Smooth muscle cell (in vitro differentiated cells): ENCODE data around the gene EHMT1. TPM values are rescaled to one million over a fixed set of nuclear protein-coding genes. Genes with fewer than 3 reads are reported as not detected.

Experiments
- DNase-seq: peaks from one replicate; lab custom pipeline; 2025; ENCODE audit not compliant: unreplicated experiment; lab: John Stamatoyannopoulos, UW
- H2AFZ ChIP-seq: fragments of 200-600 bp; sonication (generic); 2 replicates; pipeline ENCODE4 v1.6.0; 2016; ENCODE audit warnings: antibody characterized with exemption, low read depth, mild to moderate bottlenecking
- H3F3A ChIP-seq: fragments of 200-600 bp; sonication (generic); 2 replicates; pipeline ENCODE4 v1.6.0; 2017; ENCODE audit warnings: antibody characterized with exemption, low read depth
- H3K27ac ChIP-seq: fragments of 200-600 bp; sonication (generic); 2 replicates; pipeline ENCODE4 v1.5.1; 2016; ENCODE audit warnings: low read depth, mild to moderate bottlenecking
- H3K27me3 ChIP-seq: fragments of 200-600 bp; sonication (generic); 2 replicates; pipeline ENCODE4 v1.6.1; 2016; ENCODE audit warnings: low read depth, mild to moderate bottlenecking
- H3K36me3 ChIP-seq: fragments of 200-600 bp; sonication (generic); 2 replicates; pipeline ENCODE4 v1.5.1; 2016; ENCODE audit warnings: low read depth
- H3K4me1 ChIP-seq: fragments of 200-600 bp; sonication (generic); 2 replicates; pipeline ENCODE4 v1.5.1; 2016; ENCODE audit warnings: low read depth
- H3K4me2 ChIP-seq: fragments of 200-600 bp; sonication (generic); 2 replicates; pipeline ENCODE4 v1.6.0; 2016; ENCODE audit warnings: mild to moderate bottlenecking
- H3K4me3 ChIP-seq: fragments of 200-600 bp; sonication (generic); 2 replicates; pipeline ENCODE4 v1.5.1; 2016; ENCODE audit warnings: mild to moderate bottlenecking
- H3K79me2 ChIP-seq: fragments of 200-600 bp; sonication (generic); 2 replicates; pipeline ENCODE4 v1.6.0; 2016; ENCODE audit warnings: low read depth, mild to moderate bottlenecking
- H3K9ac ChIP-seq: fragments of 200-600 bp; sonication (generic); 2 replicates; pipeline ENCODE4 v1.6.0; 2016; ENCODE audit warnings: low read depth
- H3K9me3 ChIP-seq: fragments of 200-600 bp; sonication (generic); replicated peaks from 2 replicates; pipeline ENCODE4 v1.5.1; 2016; ENCODE audit warnings: low read depth
- H4K20me1 ChIP-seq: fragments of 200-600 bp; sonication (generic); 2 replicates; pipeline ENCODE4 v1.6.0; 2016; ENCODE audit warnings: low read depth
- CTCF ChIP-seq: fragments of 200-600 bp; sonication (generic); IDR thresholded peaks from 2 replicates; pipeline ENCODE4 v1.5.1; 2017; ENCODE audit warnings: borderline replicate concordance, mild to moderate bottlenecking, antibody characterized with exemption; ENCODE audit not compliant: insufficient read depth, poor library complexity, severe bottlenecking
- WGBS: methylation state at CpG from one replicate; pipeline ENCODE4 v1.1.7; 2016; ENCODE audit warnings: low lambda C conversion rate; 5-methylcytosine and 5-hydroxymethylcytosine counted together
- polyA plus RNA-seq: library from polyadenylated mRNA; unstranded; fragments of >200 nt; fragmentation: Nextera tagmentation; extraction: Ambion mirVana; gene quantifications from 2 replicates; pipeline ENCODE4 v1.2.1, GENCODE V29; 2016
- total RNA-seq: library from RNA; depleted of rRNA; stranded (reverse); fragments of >200 nt; gene quantifications from 2 replicates; pipeline ENCODE4 v1.2.3, GENCODE V29; 2014

EHMT1 gene
- total and polyA plus RNA-seq, 2 experiments from 2014 or later = 23.1 to 34.1 TPM

- peak overlapping the region; percentile 64 for H3K27ac ChIP-seq
- peaks cover 14% of the 10 kb centered on the region for H3K36me3 ChIP-seq
- no peaks in the 10 kb centered on the region for H3K27me3 ChIP-seq
- no peak for DNase-seq
- H3K9me3 ChIP-seq = no peaks in the 10 kb centered on the region
- H3K79me2 ChIP-seq = peaks cover 9% of the 10 kb centered on the region
- H4K20me1 ChIP-seq = peaks cover 8% of the 10 kb centered on the region
- no peak overlapping the region for H3K4me3 ChIP-seq
- H3K4me1 ChIP-seq = no peaks in the 10 kb centered on the region
- no peak for TF ChIP-seq CTCF
- WGBS = 85% methylated on average over 10 of the region's 10 CpGs
- no peaks in the 10 kb centered on the region for H3F3A ChIP-seq
- H2AFZ ChIP-seq = no peak overlapping the region
- H3K9ac ChIP-seq = no peak overlapping the region
- peak overlapping the region; percentile 73 for H3K4me2 ChIP-seq
These were observed 138.3 kb downstream of the EHMT1 start for GRCh38 chr9:137757139-137757538.

- no peak overlapping the region for H2AFZ ChIP-seq
- H4K20me1 ChIP-seq = peaks cover 8% of the 10 kb centered on the region
- H3K27me3 ChIP-seq = no peaks in the 10 kb centered on the region
- no peaks in the 10 kb centered on the region for H3K4me1 ChIP-seq
- H3K27ac ChIP-seq = peak overlapping the region; percentile 64
- no peak overlapping the region for H3K4me3 ChIP-seq
- H3K79me2 ChIP-seq = peaks cover 11% of the 10 kb centered on the region
- no peak for DNase-seq
- peaks cover 14% of the 10 kb centered on the region for H3K36me3 ChIP-seq
- H3F3A ChIP-seq = no peaks in the 10 kb centered on the region
- H3K9me3 ChIP-seq = no peaks in the 10 kb centered on the region
- TF ChIP-seq CTCF = no peak
- WGBS = 36% methylated on average over 9 of the region's 9 CpGs
- peak overlapping the region; percentile 73 for H3K4me2 ChIP-seq
- H3K9ac ChIP-seq = no peak overlapping the region
These were observed 138.8 kb downstream of the EHMT1 start for GRCh38 chr9:137757613-137758029.

- Histone ChIP-seq H3K36me3 (peaks cover 14% of the 10 kb centered on the region), H3K27me3 (no peaks in the 10 kb centered on the region), H3K4me1 (no peaks in the 10 kb centered on the region), H3K4me3 (no peak overlapping the region), H2AFZ (no peak overlapping the region), H4K20me1 (peaks cover 8% of the 10 kb centered on the region), H3K79me2 (peaks cover 11% of the 10 kb centered on the region), H3K27ac (peak overlapping the region; percentile 64), H3K9me3 (no peaks in the 10 kb centered on the region), H3F3A (no peaks in the 10 kb centered on the region), H3K4me2 (peak overlapping the region; percentile 73), H3K9ac (no peak overlapping the region)
- WGBS = 96% methylated on average over 16 of the region's 16 CpGs
- TF ChIP-seq CTCF = no peak
- no peak for DNase-seq
These were observed 139.3 kb downstream of the EHMT1 start for GRCh38 chr9:137758067-137758466.

- no peak for TF ChIP-seq CTCF
- H3K36me3 ChIP-seq = peaks cover 11% of the 10 kb centered on the region
- H4K20me1 ChIP-seq = peaks cover 8% of the 10 kb centered on the region
These were observed 140.3 kb downstream of the EHMT1 start for GRCh38 chr9:137759117-137759516.

More at GRCh38 chr9:137759117-137759516, 140.3 kb downstream of the EHMT1 start:
- Histone ChIP-seq H3K27ac (no peak overlapping the region), H3F3A (no peaks in the 10 kb centered on the region), H3K4me2 (no peak overlapping the region), H3K4me3 (no peak overlapping the region), H3K9ac (no peak overlapping the region), H2AFZ (no peak overlapping the region), H3K9me3 (no peaks in the 10 kb centered on the region), H3K79me2 (peaks cover 11% of the 10 kb centered on the region), H3K4me1 (no peaks in the 10 kb centered on the region), H3K27me3 (no peaks in the 10 kb centered on the region)
- no peak for DNase-seq
- WGBS = 98% methylated on average over 11 of the region's 11 CpGs
